Osteoblast (primary cell): Measurements from ENCODE around the gene OSBPL6. TPM values are rescaled to one million over a fixed set of nuclear protein-coding genes. Genes with fewer than 3 reads are reported as not detected.

ENCODE experiments used
- DNase-seq: peaks from one replicate; pipeline ENCODE4 v3.0.0; 2011; ENCODE audit warnings: low spot score, mixed read lengths; ENCODE audit not compliant: insufficient read length; ENCODE audit errors: missing footprints
- H2AFZ ChIP-seq: 2 replicates; pipeline ENCODE4 v1.6.0; 2011; ENCODE audit warnings: mild to moderate bottlenecking, low read length
- H3K27ac ChIP-seq: 2 replicates; pipeline ENCODE4 v1.5.1; 2011; ENCODE audit warnings: mild to moderate bottlenecking, low read depth, low read length, moderate library complexity
- H3K27me3 ChIP-seq: 2 replicates; pipeline ENCODE4 v1.6.0; 2012; ENCODE audit warnings: mild to moderate bottlenecking, control low read depth, inconsistent platforms, low read length, moderate library complexity; ENCODE audit not compliant: insufficient read depth
- H3K36me3 ChIP-seq: 2 replicates; pipeline ENCODE4 v1.5.1; 2011; ENCODE audit warnings: mild to moderate bottlenecking, low read length, control low read depth, moderate library complexity; ENCODE audit not compliant: insufficient read depth
- H3K4me1 ChIP-seq: 2 replicates; pipeline ENCODE4 v1.5.1; 2011; ENCODE audit warnings: mild to moderate bottlenecking, low read length, control low read depth, moderate library complexity; ENCODE audit not compliant: insufficient read depth
- H3K4me2 ChIP-seq: 2 replicates; pipeline ENCODE4 v1.6.0; 2011; ENCODE audit warnings: mild to moderate bottlenecking, low read length; ENCODE audit not compliant: insufficient read depth
- H3K4me3 ChIP-seq: fragments of 200-600 bp; sonication (generic); 3 replicates; pipeline ENCODE4 v1.5.1; 2012; ENCODE audit warnings: mild to moderate bottlenecking, low read length, inconsistent platforms; ENCODE audit not compliant: insufficient read depth
- H3K79me2 ChIP-seq: 2 replicates; pipeline ENCODE4 v1.6.0; 2012; ENCODE audit warnings: mild to moderate bottlenecking, low read length, control low read depth, inconsistent platforms; ENCODE audit not compliant: insufficient read depth
- H3K9me3 ChIP-seq: 2 replicates; pipeline ENCODE4 v1.5.1; 2011; ENCODE audit warnings: low read depth, low read length, control low read depth
- H4K20me1 ChIP-seq: 2 replicates; pipeline ENCODE4 v1.6.0; 2012; ENCODE audit warnings: mild to moderate bottlenecking, low read length, control low read depth; ENCODE audit not compliant: insufficient read depth
- CTCF ChIP-seq: IDR thresholded peaks from 2 replicates; pipeline ENCODE4 v1.5.1; 2011; ENCODE audit warnings: mild to moderate bottlenecking, low read depth, low read length, moderate library complexity; ENCODE audit errors: extremely low read depth
- total RNA-seq: library from RNA; depleted of rRNA; stranded (reverse); fragments of >200 nt; gene quantifications from 2 replicates; pipeline ENCODE4 v1.2.3, GENCODE V29; 2012

The OSBPL6 gene
- total RNA-seq, 1 donor = 5.4 TPM

DNA sequence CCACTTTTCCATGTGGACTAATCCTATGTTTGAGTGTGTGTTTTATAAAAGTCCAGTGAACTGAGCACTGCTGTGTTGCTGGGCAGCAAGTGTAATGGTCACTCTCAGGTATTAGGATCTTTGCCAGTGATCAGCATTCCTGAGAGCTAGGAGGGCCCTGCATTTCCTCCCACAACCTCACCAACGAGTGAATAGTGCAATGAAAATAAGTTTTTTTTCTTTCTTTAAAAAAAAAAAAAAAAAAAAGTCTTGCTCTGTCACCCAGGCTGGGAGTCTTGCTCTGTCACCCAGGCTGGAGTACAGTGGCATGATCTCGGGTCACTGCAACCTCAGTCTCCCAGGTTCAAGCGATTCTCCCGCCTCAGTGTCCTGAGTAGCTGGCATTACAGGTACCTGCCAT, 6.5 kb upstream of the OSBPL6 start:
- TF ChIP-seq CTCF = no peak
- Histone ChIP-seq H2AFZ (no peak overlapping the region), H3K9me3 (no peaks in the 10 kb centered on the region), H3K27ac (no peak overlapping the region), H3K27me3 (no peaks in the 10 kb centered on the region), H3K4me2 (no peak overlapping the region), H3K36me3 (no peaks in the 10 kb centered on the region), H3K79me2 (no peaks in the 10 kb centered on the region), H3K4me1 (no peaks in the 10 kb centered on the region), H3K4me3 (no peak overlapping the region), H4K20me1 (no peaks in the 10 kb centered on the region)
- DNase-seq = no peak

DNA sequence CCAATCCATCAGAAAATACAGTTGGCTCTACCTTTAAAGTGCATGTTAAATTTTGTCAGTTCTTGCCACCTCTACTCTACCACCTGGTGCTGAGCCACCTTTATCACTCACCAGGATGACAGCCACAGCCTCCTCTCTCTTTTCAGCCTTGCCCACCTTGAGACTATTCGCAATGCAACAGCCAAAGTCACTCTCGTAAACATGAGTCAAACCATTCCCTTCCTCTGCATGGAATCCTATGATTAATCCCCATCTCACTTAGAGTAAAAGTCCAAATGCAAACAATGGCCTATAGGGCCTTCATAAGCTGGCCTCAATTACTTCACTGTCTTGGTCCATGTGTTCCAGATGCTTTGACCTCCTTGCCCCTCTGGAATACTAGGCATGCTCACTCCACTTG, 5.8 kb upstream of the OSBPL6 start:
- H3K4me1 ChIP-seq = peaks cover 5% of the 10 kb centered on the region
- H3K4me3 ChIP-seq = no peak overlapping the region
- H4K20me1 ChIP-seq = no peaks in the 10 kb centered on the region
- H3K9me3 ChIP-seq = no peaks in the 10 kb centered on the region
- no peak for DNase-seq
- no peak for TF ChIP-seq CTCF
- no peak overlapping the region for H3K27ac ChIP-seq
- H3K4me2 ChIP-seq = no peak overlapping the region
- H3K36me3 ChIP-seq = no peaks in the 10 kb centered on the region
- no peaks in the 10 kb centered on the region for H3K27me3 ChIP-seq
- H3K79me2 ChIP-seq = no peaks in the 10 kb centered on the region
- H2AFZ ChIP-seq = no peak overlapping the region

GRCh38 chr2:178191004-178191508, 3.3 kb upstream of the OSBPL6 start:
- no peaks in the 10 kb centered on the region for H3K79me2 ChIP-seq
- no peak overlapping the region for H3K4me3 ChIP-seq
- no peak overlapping the region for H3K27ac ChIP-seq
- no peaks in the 10 kb centered on the region for H4K20me1 ChIP-seq
- no peak for TF ChIP-seq CTCF
- H3K4me1 ChIP-seq = peaks cover 13% of the 10 kb centered on the region
- H3K9me3 ChIP-seq = no peaks in the 10 kb centered on the region
- no peaks in the 10 kb centered on the region for H3K36me3 ChIP-seq
- H3K4me2 ChIP-seq = peak overlapping the region; percentile 59
- H3K27me3 ChIP-seq = no peaks in the 10 kb centered on the region
- no peak for DNase-seq
- peak overlapping the region; percentile 65 for H2AFZ ChIP-seq

DNA sequence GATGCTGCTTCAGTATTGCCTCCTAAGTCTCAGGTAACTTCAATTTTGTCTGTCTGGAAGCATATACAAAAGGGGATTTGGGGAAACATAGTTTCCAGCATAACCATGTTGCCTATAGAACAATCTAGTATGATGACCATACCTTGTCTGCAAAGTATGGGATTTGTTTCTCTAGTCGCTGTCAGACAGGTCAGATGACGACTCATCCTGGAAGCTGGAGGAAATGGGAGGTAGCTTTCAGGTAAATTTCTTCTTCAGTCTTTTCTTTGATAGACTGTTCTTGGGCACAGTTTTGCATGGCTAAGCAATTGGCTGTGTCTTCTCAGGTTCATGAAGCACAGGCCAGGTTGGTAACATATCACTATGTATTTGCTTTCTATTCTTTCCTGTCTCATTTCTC, 2.8 kb upstream of the OSBPL6 start:
- peak; percentile 52 for DNase-seq
- H3K4me2 ChIP-seq = no peak overlapping the region

More for the DNA sequence above, 2.8 kb upstream of the OSBPL6 start:
- TF ChIP-seq CTCF = no peak
- no peak overlapping the region for H3K4me3 ChIP-seq
- H3K4me1 ChIP-seq = peaks cover 13% of the 10 kb centered on the region
- H4K20me1 ChIP-seq = no peaks in the 10 kb centered on the region
- no peaks in the 10 kb centered on the region for H3K9me3 ChIP-seq
- H3K27ac ChIP-seq = no peak overlapping the region
- H3K79me2 ChIP-seq = peaks cover under 1% of the 10 kb centered on the region
- no peaks in the 10 kb centered on the region for H3K36me3 ChIP-seq
- H2AFZ ChIP-seq = peak overlapping the region; percentile 65
- no peaks in the 10 kb centered on the region for H3K27me3 ChIP-seq
